Cardiac fibroblast (primary cell): ENCODE results near the gene NUDT1.
A peak's percentile ranks its signal among the peaks of the same experiment; 100 is the strongest.

ENCODE experiments used
- DNase-seq, 2 donors: peaks; one replicate each; pipeline versions ENCODE4 v3.0.0 to v3.0.0-alpha.2; 2010; ENCODE audit warnings: low read depth in 2 of 2
- H3K4me3 ChIP-seq, 2 donors: replicated peaks in 1 of 2; 1 replicate in 1 of 2; 2 replicates in 1 of 2; pipeline ENCODE4 v1.5.1; 2011; ENCODE audit warnings: low read depth in 2 of 2, low read length in 2 of 2, mild to moderate bottlenecking in 2 of 2, moderate library complexity in 1 of 2
- CTCF ChIP-seq: IDR thresholded peaks from one replicate; pipeline ENCODE4 v1.5.1; 2011; ENCODE audit warnings: low read depth, mild to moderate bottlenecking, low read length, inconsistent platforms

The NUDT1 gene

GRCh38 chr7:2201128-2201527, 40.9 kb upstream of the NUDT1 start:
- TF ChIP-seq CTCF = no peak
- DNase-seq = no peak
- H3K4me3 ChIP-seq = no peak overlapping the region

DNA sequence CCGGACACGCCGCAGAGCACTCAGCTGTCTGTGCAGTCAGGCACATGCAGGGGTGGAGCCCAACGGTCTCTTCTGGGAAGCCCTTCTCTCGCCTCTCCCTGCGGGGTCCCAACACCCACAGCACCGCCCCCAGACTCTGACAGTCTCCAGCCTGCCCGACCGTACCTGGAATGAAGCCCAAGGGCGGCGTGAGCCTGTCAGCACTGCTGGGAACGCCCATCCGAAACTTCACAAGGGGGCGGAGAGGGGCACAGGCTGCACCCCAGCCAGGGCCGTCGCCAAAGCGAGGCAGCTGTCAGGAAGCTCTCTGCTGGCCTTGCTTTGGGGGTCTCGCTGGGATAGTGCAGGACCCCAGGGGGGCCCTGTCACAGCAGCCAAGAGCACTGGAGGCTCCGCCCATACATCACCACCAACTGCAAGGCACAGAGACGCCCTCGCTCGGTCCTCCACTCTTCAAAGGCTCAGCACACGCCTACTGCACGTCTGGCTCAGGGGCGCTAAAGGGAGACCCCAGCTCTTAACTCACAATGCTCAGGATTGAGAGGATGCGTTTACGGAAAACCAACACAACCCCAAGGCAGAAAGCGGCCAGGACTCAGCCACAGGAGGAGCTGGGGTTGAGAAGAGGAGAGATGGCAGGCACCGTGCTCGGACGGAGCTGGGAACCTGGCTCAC, 40.2 kb upstream of the NUDT1 start:
- H3K4me3 ChIP-seq = no peak overlapping the region
- DNase-seq = peak in 1 of 2 donors; percentile 7
- TF ChIP-seq CTCF = no peak

GRCh38 chr7:2202361-2202761, 39.7 kb upstream of the NUDT1 start:
- no peak for DNase-seq
- no peak overlapping the region for H3K4me3 ChIP-seq
- no peak for TF ChIP-seq CTCF

DNA sequence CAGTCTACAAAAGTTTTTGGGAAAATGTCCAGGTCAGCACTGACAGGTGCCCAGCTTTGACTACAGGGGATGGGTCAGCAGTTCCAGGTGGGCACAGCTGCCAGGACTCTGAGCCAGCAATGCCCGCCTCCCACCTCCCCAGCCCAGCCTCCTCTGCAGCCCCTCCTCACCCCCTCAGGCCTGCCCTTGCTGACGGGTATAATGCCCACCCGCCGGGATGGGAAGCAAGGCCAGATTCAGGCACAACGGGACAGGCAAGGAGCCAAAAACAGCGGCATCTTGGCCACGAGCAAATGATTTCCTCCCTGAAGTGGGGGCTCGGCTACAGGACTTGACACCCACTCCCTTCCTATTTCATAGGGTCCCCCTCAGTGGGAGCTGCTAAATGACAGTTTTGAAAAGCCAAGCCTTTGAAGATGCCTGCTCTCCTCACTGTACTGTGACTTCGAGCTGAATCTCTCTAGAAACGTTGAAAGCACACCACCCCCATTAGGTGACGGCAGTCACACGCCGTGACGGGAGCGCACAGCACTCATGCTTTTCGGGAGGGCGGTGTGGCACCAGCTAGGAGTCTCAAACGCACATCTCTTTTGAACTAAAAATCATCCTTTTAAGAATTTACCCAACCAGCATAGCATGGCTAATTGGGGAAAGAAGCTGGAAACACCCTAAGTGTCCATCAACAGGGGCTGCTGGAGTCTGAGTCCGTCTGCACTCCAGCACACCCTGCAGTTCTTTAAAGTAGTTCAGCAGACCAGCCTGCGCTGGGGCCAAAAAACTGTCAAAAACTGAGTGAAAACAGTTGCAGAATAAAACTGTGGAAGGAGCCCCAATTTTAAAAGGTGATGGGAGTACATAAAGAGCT, 38.9 kb upstream of the NUDT1 start:
- no peak overlapping the region for H3K4me3 ChIP-seq
- DNase-seq = peak in 1 of 2 donors; percentile 61
- no peak for TF ChIP-seq CTCF

DNA sequence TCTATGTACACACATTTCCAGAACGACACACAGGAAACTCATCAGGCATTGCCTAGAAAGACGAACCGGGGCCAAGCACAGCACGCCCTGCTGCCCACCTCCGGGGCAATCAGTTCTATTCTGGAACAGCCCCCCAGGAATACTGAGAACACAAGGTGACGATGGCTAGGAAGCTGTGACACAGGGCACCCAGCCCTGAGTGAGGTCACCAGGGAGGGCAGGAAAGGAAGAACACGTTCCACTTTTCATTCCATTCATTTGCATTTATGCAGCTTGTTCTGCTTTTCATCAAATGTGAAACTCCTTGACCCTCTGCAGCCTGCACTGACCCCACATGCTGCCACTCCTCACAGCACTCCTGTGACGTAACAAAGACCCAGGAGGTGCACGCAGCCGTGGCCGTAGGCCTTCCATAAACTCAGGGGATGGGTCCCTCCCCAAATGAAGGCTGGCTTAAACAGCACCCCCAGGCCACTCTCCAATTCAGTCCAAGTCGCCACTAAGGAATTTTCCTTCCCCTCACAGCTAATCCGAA, 38.2 kb upstream of the NUDT1 start:
- peak in 1 of 2 donors; percentile 31 for DNase-seq
- TF ChIP-seq CTCF = no peak

DNA sequence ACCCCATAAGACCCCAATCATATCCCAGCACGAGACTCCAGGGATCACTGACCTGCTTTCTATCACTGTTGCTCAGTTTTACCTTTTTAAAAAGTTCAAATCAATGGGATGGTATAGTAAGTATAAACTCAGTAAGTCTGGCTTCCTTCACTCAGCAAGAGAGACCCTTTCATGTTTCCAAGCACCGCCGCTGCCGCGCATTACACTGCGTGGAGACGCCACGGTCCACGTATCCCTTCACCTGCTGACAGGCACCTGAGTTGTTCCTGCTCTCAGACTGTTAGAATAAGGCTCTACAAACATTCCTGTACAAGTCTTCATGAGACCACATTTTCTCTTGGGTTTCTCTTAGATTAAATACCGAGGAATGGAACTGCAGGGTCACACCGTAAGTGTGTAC, 37.6 kb upstream of the NUDT1 start:
- TF ChIP-seq CTCF = no peak
- H3K4me3 ChIP-seq = no peak overlapping the region
- DNase-seq = no peak

More for the DNA sequence above, 38.2 kb upstream of the NUDT1 start:
- H3K4me3 ChIP-seq = no peak overlapping the region
